K562 (cell line): ENCODE measurements around the gene RHEX. TPM values are rescaled to one million over a fixed set of nuclear protein-coding genes. Genes with fewer than 3 reads are reported as not detected.

ENCODE experiments used
- ATAC-seq: fragments of 200-7000 bp; cut with Tn5 transposase; 3 replicates; pipeline ENCODE4 v1.9.1; 2020; ENCODE audit warnings: moderate library complexity
- BruUV-seq: library from RNA; stranded (reverse); fragments of 400-500 nt; replicated peaks from 2 replicates; lab custom pipeline; 2021; lab: Mats Ljungman, UMichigan
- CTCF ChIA-PET: fragments of 300-600 bp; formaldehyde crosslinking; extraction: SDS; loops from one replicate; lab custom pipeline; 2021; ENCODE audit warnings: low intra/inter-chr PET ratio; lab: Yijun Ruan, JAX
- POLR2A ChIA-PET: fragments of 300-600, 350-650 bp; sonication (Branson Sonifier 250); formaldehyde crosslinking; extraction: SDS; loops from one replicate; lab custom pipeline; 2021; ENCODE audit warnings: antibody characterized with exemption, inconsistent platforms; lab: Yijun Ruan, JAX
- DNase-seq, 4 experiments: peaks; one replicate each; pipeline versions ENCODE4 v3.0.0 to v3.0.0-alpha.2; 2011 to 2018; ENCODE audit warnings: low spot score in 3 of 4, mixed read lengths in 3 of 4; ENCODE audit errors: extremely low read depth in 1 of 4
- FAIRE-seq: peaks from 2 replicates; lab custom pipeline; 2011; peaks lifted over from hg19 to GRCh38; lab: Jason Lieb, UNC
- H2AFZ ChIP-seq: 2 replicates; pipeline ENCODE4 v1.6.0; 2011; ENCODE audit warnings: low read depth, low read length, control low read depth, inconsistent platforms
- H3K27ac ChIP-seq: fragments of 200-600 bp; 3 replicates; pipeline ENCODE4 v1.8.0; 2011; ENCODE audit warnings: low read depth, mild to moderate bottlenecking, control low read depth, inconsistent platforms, low read length, moderate library complexity, mixed read lengths; ENCODE audit errors: extremely low read depth
- H3K27me3 ChIP-seq, 2 experiments: fragments of 300-600 bp in 1 of 2; 2 replicates in 1 of 2; 3 replicates in 1 of 2; pipeline versions ENCODE4 v1.6.0 to v1.8.0; 2011; ENCODE audit warnings: inconsistent platforms in 2 of 2, low read length in 2 of 2, mild to moderate bottlenecking in 1 of 2, mixed read lengths in 1 of 2, moderate library complexity in 1 of 2; ENCODE audit not compliant: control insufficient read depth in 2 of 2, insufficient read depth in 2 of 2
- H3K36me3 ChIP-seq: fragments of 300-600 bp; 3 replicates; pipeline ENCODE4 v1.8.0; 2011; ENCODE audit warnings: mild to moderate bottlenecking, low read length, inconsistent platforms; ENCODE audit not compliant: control insufficient read depth, insufficient read depth
- H3K4me1 ChIP-seq, 2 experiments: fragments of 200-600 bp in 1 of 2; replicated peaks in 1 of 2; 2 replicates in 1 of 2; 3 replicates in 1 of 2; pipeline versions ENCODE4 v1.5.1 to v1.8.0; 2011; ENCODE audit warnings: inconsistent platforms in 2 of 2, low read length in 2 of 2, mild to moderate bottlenecking in 1 of 2, mixed read lengths in 1 of 2, moderate library complexity in 1 of 2; ENCODE audit not compliant: control insufficient read depth in 2 of 2, insufficient read depth in 2 of 2
- H3K4me2 ChIP-seq: 2 replicates; pipeline ENCODE4 v1.6.1; 2011; ENCODE audit warnings: low read length, control low read depth, inconsistent platforms, mixed read lengths; ENCODE audit not compliant: insufficient read depth
- H3K4me3 ChIP-seq: fragments of 200-600 bp; sonication (generic), shearing (Covaris generic); 2 replicates; pipeline ENCODE4 v1.5.1; 2016; ENCODE audit warnings: control low read depth, inconsistent platforms
- H3K79me2 ChIP-seq: fragments of 200-600 bp; 3 replicates; pipeline ENCODE4 v1.8.0; 2011; ENCODE audit warnings: low read length, inconsistent platforms; ENCODE audit not compliant: control insufficient read depth, insufficient read depth
- H3K9ac ChIP-seq, 2 experiments: 2 replicates each; pipeline versions ENCODE4 v1.6.0 to v1.6.1; 2011; ENCODE audit warnings: low read depth in 2 of 2, low read length in 2 of 2, control low read depth in 1 of 2, inconsistent platforms in 1 of 2, mild to moderate bottlenecking in 1 of 2, mixed read lengths in 1 of 2; ENCODE audit not compliant: insufficient read depth in 1 of 2
- H3K9me1 ChIP-seq: one replicate; pipeline ENCODE4 v1.6.0; 2011; ENCODE audit warnings: inconsistent platforms, mild to moderate bottlenecking, low read length, moderate library complexity; ENCODE audit not compliant: control insufficient read depth, insufficient read depth
- H3K9me3 ChIP-seq: replicated peaks from 2 replicates; pipeline ENCODE4 v1.5.1; 2011; ENCODE audit warnings: low read depth, low read length, inconsistent platforms; ENCODE audit not compliant: control insufficient read depth, insufficient read depth
- H4K20me1 ChIP-seq: replicated peaks from 2 replicates; pipeline ENCODE4 v1.6.1; 2011; ENCODE audit warnings: low read length, inconsistent platforms, mixed read lengths; ENCODE audit not compliant: control insufficient read depth, insufficient read depth
- CEBPZ ChIP-seq: fragments of 150-350 bp; IDR thresholded peaks from 2 replicates; pipeline ENCODE4 v1.6.1; 2014; ENCODE audit warnings: low read depth, mild to moderate bottlenecking, low read length, borderline replicate concordance
- HNRNPK ChIP-seq: fragments of 200-400 bp; formaldehyde crosslinking; IDR thresholded peaks from one replicate; pipeline ENCODE4 v1.6.1; 2018; ENCODE audit warnings: mild to moderate bottlenecking, low read depth, low read length; ENCODE audit not compliant: poor library complexity, severe bottlenecking
- TBP ChIP-seq: optimal IDR thresholded peaks from 2 replicates; pipeline ENCODE3; 2011; ENCODE audit warnings: low read depth, low read length, improper control_type of control experiment
- THAP7 ChIP-seq: fragments of 250-450 bp; sonication (Bioruptor Pico); IDR thresholded peaks from 2 replicates; pipeline ENCODE4 v1.5.0; 2021
- ZNF316 ChIP-seq: fragments of 450-650 bp; IDR thresholded peaks from 2 replicates; pipeline ENCODE4 v1.6.1; 2016
- ZNF512 ChIP-seq: IDR thresholded peaks from 2 replicates; pipeline ENCODE4 v1.6.1; 2016; ENCODE audit warnings: missing genetic modification characterization, missing compliant biosample characterization
- WGBS: fragments of 100-300 bp; shearing (Covaris generic); methylation state at CpG from one replicate; pipeline ENCODE4 v1.1.6; 2016; ENCODE audit warnings: low coverage, mixed read lengths; ENCODE audit not compliant: insufficient coverage; ENCODE audit errors: missing lambda C conversion rate; 5-methylcytosine and 5-hydroxymethylcytosine counted together
- in situ Hi-C: fragments of 300-500 bp; cut with MboI; formaldehyde crosslinking; loops from 4 replicates; pipeline ENCODE4 v1.15.0; 2018; ENCODE audit warnings: inconsistent platforms, mixed read lengths
- intact Hi-C: fragments of 100-400 bp; cut with micrococcal nuclease; formaldehyde crosslinking; loops from 2 replicates; pipeline ENCODE4 v1.14.2; 2022
- polyA plus RNA-seq, 8 experiments: library from polyadenylated mRNA; depleted of rRNA in 4 of 8; stranded (reverse) in 5 of 8; unstranded in 3 of 8; fragments of >200 nt; fragmentation: Nextera tagmentation in 2 of 8; fragmentation: Illumina TruSeq in 1 of 8; extraction: Ambion mirVana in 2 of 8; extraction: Trizol in 1 of 8; gene quantifications; 2 replicates each; pipeline versions ENCODE4 v1.2.1 to v1.2.3, GENCODE V29; 2011 to 2014; ENCODE audit warnings: inconsistent platforms in 1 of 8, missing spikeins in 1 of 8
- total RNA-seq, 7 experiments: library from RNA; depleted of rRNA in 6 of 7; stranded (reverse); fragments of >200 nt in 6 of 7; fragmentation: Illumina TruSeq in 2 of 7; extraction: Trizol in 2 of 7; gene quantifications; 2 replicates each; pipeline versions ENCODE4 v1.2.1 to v1.2.3, GENCODE V29; 2011 to 2021; ENCODE audit warnings: low replicate concordance in 1 of 7
- TF ChIP-seq, protein P1 (sequence below): sonication (generic); formaldehyde crosslinking; IDR thresholded peaks from 2 replicates; pipeline ENCODE4 v1.8.1; 2023; ENCODE audit warnings: missing genetic modification reagents, mild to moderate bottlenecking, borderline replicate concordance
- TF ChIP-seq, protein P2 (sequence below), 3 experiments: IDR thresholded peaks in 2 of 3; conservative IDR thresholded peaks in 1 of 3; 2 replicates each; pipeline ENCODE4 v1.5.1; 2011 to 2012; ENCODE audit warnings: low read length in 3 of 3, mild to moderate bottlenecking in 3 of 3, control low read depth in 2 of 3, improper control_type of control experiment in 1 of 3, inconsistent platforms in 1 of 3, low read depth in 1 of 3, mixed read lengths in 1 of 3, moderate library complexity in 1 of 3; ENCODE audit not compliant: insufficient read depth in 2 of 3

The RHEX gene
- total and polyA plus RNA-seq, 9 of the 15 experiments (the other 6 are each of a cell fraction or from before 2014, with no cell fraction given) = not detected

- Histone ChIP-seq H3K4me3 (no peak overlapping the region), H3K9ac (no peak overlapping the region; a peak in 1 of 4 replicates), H3K27me3 (peaks cover 20 to 50% of the 10 kb centered on the region in 2 experiments), H3K79me2 (no peaks in the 10 kb centered on the region), H4K20me1 (0 out of 2 replicates have a peak, but pooled peaks cover 5% of the 10 kb centered on the region), H3K4me1 (peaks cover 4 to 6% of the 10 kb centered on the region in 2 experiments; a peak in 3 of 5 replicates), H3K9me1 (no peaks in the 10 kb centered on the region)
- no peak for ATAC-seq
- POLR2A ChIA-PET = interaction anchor here (1.2 to 1.3 kb wide), 2 partner anchors 54 to 79 kb away, joined by 3 read pairs; no protein-coding TSS in a partner anchor
- FAIRE-seq = no peak
- in situ Hi-C loops = loop anchor here (5.0 to 10.0 kb wide), 2 partner anchors 185 to 317 kb away; no protein-coding TSS in a partner anchor
- TF ChIP-seq, protein P1, sequence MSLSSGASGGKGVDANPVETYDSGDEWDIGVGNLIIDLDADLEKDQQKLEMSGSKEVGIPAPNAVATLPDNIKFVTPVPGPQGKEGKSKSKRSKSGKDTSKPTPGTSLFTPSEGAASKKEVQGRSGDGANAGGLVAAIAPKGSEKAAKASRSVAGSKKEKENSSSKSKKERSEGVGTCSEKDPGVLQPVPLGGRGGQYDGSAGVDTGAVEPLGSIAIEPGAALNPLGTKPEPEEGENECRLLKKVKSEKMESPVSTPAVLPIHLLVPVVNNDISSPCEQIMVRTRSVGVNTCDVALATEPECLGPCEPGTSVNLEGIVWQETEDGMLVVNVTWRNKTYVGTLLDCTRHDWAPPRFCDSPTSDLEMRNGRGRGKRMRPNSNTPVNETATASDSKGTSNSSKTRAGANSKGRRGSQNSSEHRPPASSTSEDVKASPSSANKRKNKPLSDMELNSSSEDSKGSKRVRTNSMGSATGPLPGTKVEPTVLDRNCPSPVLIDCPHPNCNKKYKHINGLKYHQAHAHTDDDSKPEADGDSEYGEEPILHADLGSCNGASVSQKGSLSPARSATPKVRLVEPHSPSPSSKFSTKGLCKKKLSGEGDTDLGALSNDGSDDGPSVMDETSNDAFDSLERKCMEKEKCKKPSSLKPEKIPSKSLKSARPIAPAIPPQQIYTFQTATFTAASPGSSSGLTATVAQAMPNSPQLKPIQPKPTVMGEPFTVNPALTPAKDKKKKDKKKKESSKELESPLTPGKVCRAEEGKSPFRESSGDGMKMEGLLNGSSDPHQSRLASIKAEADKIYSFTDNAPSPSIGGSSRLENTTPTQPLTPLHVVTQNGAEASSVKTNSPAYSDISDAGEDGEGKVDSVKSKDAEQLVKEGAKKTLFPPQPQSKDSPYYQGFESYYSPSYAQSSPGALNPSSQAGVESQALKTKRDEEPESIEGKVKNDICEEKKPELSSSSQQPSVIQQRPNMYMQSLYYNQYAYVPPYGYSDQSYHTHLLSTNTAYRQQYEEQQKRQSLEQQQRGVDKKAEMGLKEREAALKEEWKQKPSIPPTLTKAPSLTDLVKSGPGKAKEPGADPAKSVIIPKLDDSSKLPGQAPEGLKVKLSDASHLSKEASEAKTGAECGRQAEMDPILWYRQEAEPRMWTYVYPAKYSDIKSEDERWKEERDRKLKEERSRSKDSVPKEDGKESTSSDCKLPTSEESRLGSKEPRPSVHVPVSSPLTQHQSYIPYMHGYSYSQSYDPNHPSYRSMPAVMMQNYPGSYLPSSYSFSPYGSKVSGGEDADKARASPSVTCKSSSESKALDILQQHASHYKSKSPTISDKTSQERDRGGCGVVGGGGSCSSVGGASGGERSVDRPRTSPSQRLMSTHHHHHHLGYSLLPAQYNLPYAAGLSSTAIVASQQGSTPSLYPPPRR (CRISPR knock-in tag) = no peak
- TF ChIP-seq THAP7 (CRISPR knock-in tag) (no peak), ZNF316 (no peak), CEBPZ (no peak), TBP (no peak), ZNF512 (tag) (no peak), HNRNPK (no peak)
- TF ChIP-seq, protein P2, sequence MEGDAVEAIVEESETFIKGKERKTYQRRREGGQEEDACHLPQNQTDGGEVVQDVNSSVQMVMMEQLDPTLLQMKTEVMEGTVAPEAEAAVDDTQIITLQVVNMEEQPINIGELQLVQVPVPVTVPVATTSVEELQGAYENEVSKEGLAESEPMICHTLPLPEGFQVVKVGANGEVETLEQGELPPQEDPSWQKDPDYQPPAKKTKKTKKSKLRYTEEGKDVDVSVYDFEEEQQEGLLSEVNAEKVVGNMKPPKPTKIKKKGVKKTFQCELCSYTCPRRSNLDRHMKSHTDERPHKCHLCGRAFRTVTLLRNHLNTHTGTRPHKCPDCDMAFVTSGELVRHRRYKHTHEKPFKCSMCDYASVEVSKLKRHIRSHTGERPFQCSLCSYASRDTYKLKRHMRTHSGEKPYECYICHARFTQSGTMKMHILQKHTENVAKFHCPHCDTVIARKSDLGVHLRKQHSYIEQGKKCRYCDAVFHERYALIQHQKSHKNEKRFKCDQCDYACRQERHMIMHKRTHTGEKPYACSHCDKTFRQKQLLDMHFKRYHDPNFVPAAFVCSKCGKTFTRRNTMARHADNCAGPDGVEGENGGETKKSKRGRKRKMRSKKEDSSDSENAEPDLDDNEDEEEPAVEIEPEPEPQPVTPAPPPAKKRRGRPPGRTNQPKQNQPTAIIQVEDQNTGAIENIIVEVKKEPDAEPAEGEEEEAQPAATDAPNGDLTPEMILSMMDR (IDR thresholded peaks at IDR 0.05 in 2 of 3, conservative IDR thresholded peaks at IDR 0.05 in 1 of 3; ENCODE audit: insufficient read depth in 2 of 3, low read depth in 1 of 3, low read length in 3 of 3) = no peak
- TF ChIP-seq, all 486 proteins: peak for 0
- DNase-seq = peak in 1 of 4 experiments; percentile 5
- 0% methylated on average over 4 of the region's 4 CpGs for WGBS
- no peak overlapping the region for H2AFZ ChIP-seq
- intact Hi-C loops = loop anchor here (10.0 kb wide), 1 partner anchor 435 kb away; no protein-coding TSS in a partner anchor
- no peaks in the 10 kb centered on the region for H3K36me3 ChIP-seq
- no TSS peak for BruUV-seq
- H3K4me2 ChIP-seq = no peak overlapping the region
- H3K9me3 ChIP-seq = no peaks in the 10 kb centered on the region
- CTCF ChIA-PET = no interaction called here
- no peak overlapping the region for H3K27ac ChIP-seq
Observed at GRCh38 chr1:206109718-206110117, 56.7 kb downstream of the RHEX start.
